IPS DF 6.9 (cell line): Measurements from ENCODE around the gene ZNF443.
"Not testable (repeated sequence)": the region's sequence is repeated elsewhere in the genome, so short reads cannot be mapped to it uniquely, and the experiment has no call there.

Experiments
- DNase-seq: peaks from one replicate; pipeline ENCODE4 v3.0.0-alpha.2; 2013; ENCODE audit warnings: low read depth, low spot score
- H3K27ac ChIP-seq: one replicate; pipeline ENCODE4 v1.5.1; 2013; ENCODE audit warnings: low read length, control low read depth
- H3K27me3 ChIP-seq: 2 replicates; pipeline ENCODE4 v1.6.1; 2013; ENCODE audit warnings: mild to moderate bottlenecking, low read length; ENCODE audit not compliant: control insufficient read depth, insufficient read depth
- H3K36me3 ChIP-seq: 2 replicates; pipeline ENCODE4 v1.6.1; 2013; ENCODE audit warnings: low read length; ENCODE audit not compliant: control insufficient read depth, insufficient read depth
- H3K4me1 ChIP-seq: 2 replicates; pipeline ENCODE4 v1.6.1; 2013; ENCODE audit warnings: low read length; ENCODE audit not compliant: control insufficient read depth, insufficient read depth
- H3K4me3 ChIP-seq: 2 replicates; pipeline ENCODE4 v1.5.1; 2013; ENCODE audit warnings: mild to moderate bottlenecking, low read length
- H3K9me3 ChIP-seq: 2 replicates; pipeline ENCODE4 v1.6.1; 2013; ENCODE audit warnings: low read length, inconsistent platforms; ENCODE audit not compliant: control insufficient read depth, insufficient read depth
- WGBS: extraction: QIAGEN DNeasy Blood & Tissue Kit; methylation state at CpG from one replicate; pipeline ENCODE4 v1.1.7; 2013; ENCODE audit warnings: mixed read lengths, missing lambda C conversion rate; ENCODE audit not compliant: insufficient read length, insufficient coverage; 5-methylcytosine and 5-hydroxymethylcytosine counted together

Gene ZNF443

GRCh38 chr19:12467651-12468050 lies 26.8 kb upstream of the ZNF443 start:
- H3K9me3 ChIP-seq, H3K4me1 ChIP-seq, DNase-seq, H3K4me3 ChIP-seq, H3K27ac ChIP-seq, H3K36me3 ChIP-seq, H3K27me3 ChIP-seq: not testable (repeated sequence)
- WGBS, result no CpG with 5 or more reads among the region's 33 CpGs

GRCh38 chr19:12465211-12465610 lies 24.4 kb upstream of the ZNF443 start:
- DNase-seq, result no peak
- Histone ChIP-seq H3K36me3 (no peaks in the 10 kb centered on the region), H3K9me3 (peaks cover 3% of the 10 kb centered on the region; the same call in 1 of the 2 replicates), H3K27ac (no peak overlapping the region), H3K4me1 (no peaks in the 10 kb centered on the region), H3K27me3 (no peaks in the 10 kb centered on the region), H3K4me3 (no peak overlapping the region)
- no CpG with 5 or more reads among the region's 5 CpGs for WGBS

GRCh38 chr19:12464769-12465168 lies 23.9 kb upstream of the ZNF443 start:
- WGBS, result no CpG with 5 or more reads among the region's 3 CpGs
- H3K27me3 ChIP-seq, result no peaks in the 10 kb centered on the region
- no peaks in the 10 kb centered on the region for H3K36me3 ChIP-seq
- H3K27ac ChIP-seq, result no peak overlapping the region
- DNase-seq, result no peak
- H3K4me3 ChIP-seq, result no peak overlapping the region
- H3K4me1 ChIP-seq, result no peaks in the 10 kb centered on the region
- peaks cover 3% of the 10 kb centered on the region; the same call in 1 of the 2 replicates for H3K9me3 ChIP-seq

- no CpG with 5 or more reads among the region's 6 CpGs for WGBS
- not testable (repeated sequence) for H3K4me3 ChIP-seq, DNase-seq, H3K27me3 ChIP-seq, H3K27ac ChIP-seq, H3K4me1 ChIP-seq, H3K9me3 ChIP-seq, H3K36me3 ChIP-seq
These were observed 23.3 kb upstream of the ZNF443 start for GRCh38 chr19:12464139-12464538.

GRCh38 chr19:12453495-12453894 lies 12.7 kb upstream of the ZNF443 start:
- Histone ChIP-seq H3K36me3 (no peaks in the 10 kb centered on the region), H3K4me3 (no peak overlapping the region), H3K27me3 (no peaks in the 10 kb centered on the region), H3K4me1 (no peaks in the 10 kb centered on the region), H3K9me3 (no peaks in the 10 kb centered on the region; the same call in 1 of the 2 replicates), H3K27ac (no peak overlapping the region)
- WGBS, result no CpG with 5 or more reads among the region's 6 CpGs
- no peak for DNase-seq

- no peaks in the 10 kb centered on the region; the same call in 1 of the 2 replicates for H3K9me3 ChIP-seq
- H3K4me1 ChIP-seq, result no peaks in the 10 kb centered on the region
- DNase-seq, result no peak
- H3K36me3 ChIP-seq, result no peaks in the 10 kb centered on the region
- H3K27me3 ChIP-seq, result no peaks in the 10 kb centered on the region
- WGBS, result no CpG with 5 or more reads among the region's 10 CpGs
- no peak overlapping the region for H3K4me3 ChIP-seq
- no peak overlapping the region for H3K27ac ChIP-seq
These were observed 10.0 kb upstream of the ZNF443 start for GRCh38 chr19:12450844-12451243.

GRCh38 chr19:12448808-12449207 lies 8.0 kb upstream of the ZNF443 start:
- no CpG with 5 or more reads among the region's 2 CpGs for WGBS
- no peaks in the 10 kb centered on the region for H3K36me3 ChIP-seq
- no peaks in the 10 kb centered on the region; the same call in 1 of the 2 replicates for H3K9me3 ChIP-seq
- no peak overlapping the region for H3K27ac ChIP-seq
- H3K4me1 ChIP-seq, result no peaks in the 10 kb centered on the region
- no peak overlapping the region for H3K4me3 ChIP-seq
- no peak for DNase-seq
- no peaks in the 10 kb centered on the region for H3K27me3 ChIP-seq

GRCh38 chr19:12439686-12440540 lies 908 bp downstream of the ZNF443 start:
- no CpG with 5 or more reads among the region's 28 CpGs for WGBS
- not testable (repeated sequence) for H3K36me3 ChIP-seq, H3K4me1 ChIP-seq, DNase-seq, H3K27ac ChIP-seq, H3K27me3 ChIP-seq, H3K9me3 ChIP-seq
- peak overlapping the region; percentile 84 for H3K4me3 ChIP-seq

- not testable (repeated sequence) for H3K4me3 ChIP-seq, H3K27ac ChIP-seq, DNase-seq, H3K36me3 ChIP-seq, H3K4me1 ChIP-seq, H3K27me3 ChIP-seq, H3K9me3 ChIP-seq
- WGBS, result no CpG with 5 or more reads among the region's 6 CpGs
These were observed 10.0 kb downstream of the ZNF443 start for GRCh38 chr19:12430726-12431299.

- Histone ChIP-seq H3K27me3 (no peaks in the 10 kb centered on the region), H3K36me3 (no peaks in the 10 kb centered on the region; the same call in 1 of the 2 replicates), H3K9me3 (no peaks in the 10 kb centered on the region; the same call in 1 of the 2 replicates), H3K4me3 (no peak overlapping the region), H3K27ac (no peak overlapping the region), H3K4me1 (no peaks in the 10 kb centered on the region)
- WGBS, result no CpG with 5 or more reads among the region's 4 CpGs
- no peak for DNase-seq
These were observed 14.9 kb downstream of the ZNF443 start for GRCh38 chr19:12425888-12426274.
